Activated naive CD8-positive, alpha-beta T cell treated with anti-CD3 and anti-CD28 coated beads, Interleukin-2, amount 50 U/mL, for 24 hours (primary cell): ENCODE results near the gene SPRY1.
A peak's percentile ranks its signal among the peaks of the same experiment; 100 is the strongest.

Experiments used
- ATAC-seq: fragments of 150-1000 bp; cut with Tn5 transposase; one replicate; pipeline ENCODE4 v1.10.0; 2021
- DNase-seq: peaks from one replicate; pipeline ENCODE4 v3.0.0; 2021
- H3K27ac Mint-ChIP-seq: one replicate; pipeline ENCODE4 v1.8.0; 2021; ENCODE audit warnings: mild to moderate bottlenecking, mixed read lengths
- H3K27me3 Mint-ChIP-seq: one replicate; pipeline ENCODE4 v1.8.0; 2021; ENCODE audit warnings: mixed read lengths
- H3K36me3 Mint-ChIP-seq: one replicate; pipeline ENCODE4 v1.8.0; 2021; ENCODE audit warnings: low read depth, mixed read lengths
- H3K4me1 Mint-ChIP-seq: one replicate; pipeline ENCODE4 v1.8.0; 2021; ENCODE audit warnings: mixed read lengths
- H3K4me3 Mint-ChIP-seq: one replicate; pipeline ENCODE4 v1.8.0; 2021; ENCODE audit warnings: mild to moderate bottlenecking, moderate library complexity, mixed read lengths
- H3K9me3 Mint-ChIP-seq: one replicate; pipeline ENCODE4 v1.8.0; 2021; ENCODE audit warnings: mixed read lengths

Gene SPRY1

GRCh38 chr4:123396307-123397143 lies at the start of gene SPRY1:
Gene SPRY1, plus strand, starts transcription at chr4:123396795. Its CDS starts 4,797 bp downstream, at chr4:123401592.
- Mint-ChIP-seq H3K36me3 (peaks cover 43% of the 10 kb centered on the region), H3K27me3 (no peaks in the 10 kb centered on the region), H3K4me1 (peaks cover 33% of the 10 kb centered on the region), H3K9me3 (no peaks in the 10 kb centered on the region), H3K27ac (peak within 1 kb of the TSS; percentile 96), H3K4me3 (peak within 1 kb of the TSS; percentile 94)
- DNase-seq (peak; percentile 85), ATAC-seq (peak; percentile 67)

GRCh38 chr4:123346951-123347350 lies 49.6 kb upstream of the SPRY1 start:
- no peaks in the 10 kb centered on the region for H3K36me3 Mint-ChIP-seq
- peaks cover 9% of the 10 kb centered on the region for H3K27me3 Mint-ChIP-seq
- no peak overlapping the region for H3K4me3 Mint-ChIP-seq
- no peak for DNase-seq
- ATAC-seq, result no peak
- no peaks in the 10 kb centered on the region for H3K9me3 Mint-ChIP-seq
- no peak overlapping the region for H3K27ac Mint-ChIP-seq
- H3K4me1 Mint-ChIP-seq, result no peaks in the 10 kb centered on the region

GRCh38 chr4:123348946-123349345 lies 47.6 kb upstream of the SPRY1 start:
- no peak overlapping the region for H3K4me3 Mint-ChIP-seq
- no peaks in the 10 kb centered on the region for H3K9me3 Mint-ChIP-seq
- ATAC-seq (no peak), DNase-seq (no peak)
- peaks cover 5% of the 10 kb centered on the region for H3K4me1 Mint-ChIP-seq
- peaks cover 9% of the 10 kb centered on the region for H3K27me3 Mint-ChIP-seq
- no peak overlapping the region for H3K27ac Mint-ChIP-seq
- no peaks in the 10 kb centered on the region for H3K36me3 Mint-ChIP-seq

- Mint-ChIP-seq H3K4me3 (no peak overlapping the region), H3K27ac (no peak overlapping the region), H3K36me3 (no peaks in the 10 kb centered on the region), H3K9me3 (no peaks in the 10 kb centered on the region), H3K4me1 (peaks cover 5% of the 10 kb centered on the region), H3K27me3 (peaks cover 9% of the 10 kb centered on the region)
- no peak for DNase-seq
- no peak for ATAC-seq
Observed at GRCh38 chr4:123349421-123350190, 47.0 kb upstream of the SPRY1 start.

- Mint-ChIP-seq H3K36me3 (no peaks in the 10 kb centered on the region), H3K27me3 (peaks cover 9% of the 10 kb centered on the region), H3K4me3 (no peak overlapping the region), H3K9me3 (no peaks in the 10 kb centered on the region), H3K27ac (no peak overlapping the region), H3K4me1 (peaks cover 5% of the 10 kb centered on the region)
- DNase-seq (no peak), ATAC-seq (peak; percentile 48)
Observed at GRCh38 chr4:123350191-123350544, 46.4 kb upstream of the SPRY1 start.

GRCh38 chr4:123350726-123351125 lies 45.9 kb upstream of the SPRY1 start:
- ATAC-seq (no peak), DNase-seq (no peak)
- peaks cover 5% of the 10 kb centered on the region for H3K4me1 Mint-ChIP-seq
- no peak overlapping the region for H3K4me3 Mint-ChIP-seq
- H3K27ac Mint-ChIP-seq, result no peak overlapping the region
- peaks cover 9% of the 10 kb centered on the region for H3K27me3 Mint-ChIP-seq
- H3K36me3 Mint-ChIP-seq, result no peaks in the 10 kb centered on the region
- no peaks in the 10 kb centered on the region for H3K9me3 Mint-ChIP-seq

GRCh38 chr4:123351713-123352112 lies 44.9 kb upstream of the SPRY1 start:
- no peak overlapping the region for H3K4me3 Mint-ChIP-seq
- no peak for DNase-seq
- peaks cover 6% of the 10 kb centered on the region for H3K27me3 Mint-ChIP-seq
- no peak overlapping the region for H3K27ac Mint-ChIP-seq
- peaks cover 5% of the 10 kb centered on the region for H3K4me1 Mint-ChIP-seq
- ATAC-seq, result no peak
- H3K36me3 Mint-ChIP-seq, result no peaks in the 10 kb centered on the region
- H3K9me3 Mint-ChIP-seq, result no peaks in the 10 kb centered on the region

GRCh38 chr4:123352240-123352945 lies 44.2 kb upstream of the SPRY1 start:
- Mint-ChIP-seq H3K4me3 (no peak overlapping the region), H3K9me3 (no peaks in the 10 kb centered on the region), H3K27me3 (peaks cover 6% of the 10 kb centered on the region), H3K4me1 (peaks cover 5% of the 10 kb centered on the region), H3K27ac (no peak overlapping the region), H3K36me3 (no peaks in the 10 kb centered on the region)
- ATAC-seq, result no peak
- no peak for DNase-seq

GRCh38 chr4:123352966-123353365 lies 43.6 kb upstream of the SPRY1 start:
- Mint-ChIP-seq H3K9me3 (no peaks in the 10 kb centered on the region), H3K4me3 (no peak overlapping the region), H3K27ac (no peak overlapping the region), H3K4me1 (peaks cover 5% of the 10 kb centered on the region), H3K36me3 (no peaks in the 10 kb centered on the region), H3K27me3 (peaks cover 6% of the 10 kb centered on the region)
- no peak for ATAC-seq
- no peak for DNase-seq

GRCh38 chr4:123353656-123354055 lies 42.9 kb upstream of the SPRY1 start:
- peaks cover 5% of the 10 kb centered on the region for H3K4me1 Mint-ChIP-seq
- no peaks in the 10 kb centered on the region for H3K36me3 Mint-ChIP-seq
- H3K27me3 Mint-ChIP-seq, result peaks cover 6% of the 10 kb centered on the region
- no peak overlapping the region for H3K4me3 Mint-ChIP-seq
- ATAC-seq (no peak), DNase-seq (no peak)
- no peak overlapping the region for H3K27ac Mint-ChIP-seq
- H3K9me3 Mint-ChIP-seq, result no peaks in the 10 kb centered on the region

- Mint-ChIP-seq H3K27me3 (peaks cover 4% of the 10 kb centered on the region), H3K4me1 (peaks cover 5% of the 10 kb centered on the region), H3K27ac (no peak overlapping the region), H3K36me3 (no peaks in the 10 kb centered on the region), H3K9me3 (no peaks in the 10 kb centered on the region), H3K4me3 (no peak overlapping the region)
- DNase-seq (no peak), ATAC-seq (peak; percentile 18)
Observed at GRCh38 chr4:123354701-123355100, 41.9 kb upstream of the SPRY1 start.

- no peaks in the 10 kb centered on the region for H3K9me3 Mint-ChIP-seq
- no peak for ATAC-seq
Observed at GRCh38 chr4:123356921-123357320, 39.7 kb upstream of the SPRY1 start.

GRCh38 chr4:123359449-123360315 lies 36.9 kb upstream of the SPRY1 start:
- Mint-ChIP-seq H3K4me1 (no peaks in the 10 kb centered on the region), H3K4me3 (no peak overlapping the region), H3K9me3 (no peaks in the 10 kb centered on the region), H3K27me3 (peaks cover 2% of the 10 kb centered on the region), H3K27ac (no peak overlapping the region), H3K36me3 (no peaks in the 10 kb centered on the region)
- DNase-seq (no peak), ATAC-seq (no peak)

More at GRCh38 chr4:123356921-123357320, 39.7 kb upstream of the SPRY1 start:
- no peak overlapping the region for H3K4me3 Mint-ChIP-seq
- peaks cover 5% of the 10 kb centered on the region for H3K4me1 Mint-ChIP-seq
- no peak overlapping the region for H3K27ac Mint-ChIP-seq
- peaks cover 2% of the 10 kb centered on the region for H3K27me3 Mint-ChIP-seq
- no peaks in the 10 kb centered on the region for H3K36me3 Mint-ChIP-seq
- no peak for DNase-seq
